Lower leg skin (tissue), 3 donors: Measurements from ENCODE around the gene CAPN9.

Experiments used
- CTCF ChIP-seq, 3 donors: fragments of 450-650 bp; IDR thresholded peaks; one replicate each; pipeline ENCODE4 v1.5.1; 2016; ENCODE audit warnings: antibody characterized with exemption in 3 of 3, mild to moderate bottlenecking in 3 of 3, moderate library complexity in 2 of 3
- POLR2A ChIP-seq, 2 donors: fragments of 450-650 bp; IDR thresholded peaks; one replicate each; pipeline ENCODE4 v1.6.1; 2016 to 2017; ENCODE audit warnings: antibody characterized with exemption in 2 of 2, mild to moderate bottlenecking in 1 of 2, moderate library complexity in 1 of 2

- TF ChIP-seq CTCF (IDR thresholded peaks at IDR 0.05) = no peak
- TF ChIP-seq POLR2A (IDR thresholded peaks at IDR 0.05) = no peak
Observed at GRCh38 chr1:230806552-230806951, 59.4 kb downstream of the CAPN9 start.
